ENCODE results near the gene VIM. TPM values are rescaled to one million over a fixed set of nuclear protein-coding genes. Genes with fewer than 3 reads are reported as not detected.
A peak's percentile ranks its signal among the peaks of the same experiment; 100 is the strongest.

Gene VIM
- total RNA-seq, 1 experiment from 2014 or later, result 7.2 TPM

DNA sequence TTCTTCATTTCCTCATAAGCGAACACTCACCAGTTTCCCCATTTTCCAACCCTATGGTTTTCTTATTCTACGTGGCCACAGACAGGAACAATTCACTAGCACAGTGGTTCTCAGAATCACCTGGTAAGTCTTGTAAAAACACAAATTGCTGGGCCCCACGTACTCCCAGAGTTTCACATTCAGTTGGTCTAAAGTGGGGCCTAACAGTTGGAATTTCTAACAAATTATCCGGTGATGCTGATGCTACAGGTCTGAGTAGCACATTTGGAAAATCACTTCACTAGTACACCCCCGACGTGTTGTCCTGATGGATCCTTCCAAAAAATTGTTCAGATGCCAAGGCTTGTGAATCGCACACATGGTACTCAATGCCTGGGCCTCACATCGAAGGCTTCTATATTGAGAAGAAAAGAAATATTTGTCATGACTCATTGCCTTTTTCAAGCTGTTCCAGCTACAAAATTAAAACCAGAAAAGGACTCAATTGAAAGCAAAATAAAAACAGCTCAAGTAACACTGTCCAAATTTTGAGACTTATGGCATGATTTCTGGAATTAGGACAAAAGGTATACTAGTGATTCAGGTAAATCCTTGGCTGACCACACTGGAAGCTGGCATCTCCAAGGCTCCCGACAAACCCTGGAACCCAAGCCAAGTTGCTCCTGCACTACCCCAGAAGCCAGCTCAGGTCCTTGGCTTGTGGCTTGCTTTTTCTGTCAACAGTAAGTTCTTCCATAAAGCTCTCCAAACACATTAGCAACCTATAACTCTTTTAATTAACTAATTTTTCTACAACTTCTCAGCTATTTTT lies 12.9 kb upstream of the VIM start:
- ChIA-PET POLR2A (interaction anchor here (0.7 to 1.2 kb wide), 3 partner anchors 9 to 323 kb away, joined by 3 to 6 read pairs (median 3); partner anchors contain the start of gene TRDMT1), CTCF (interaction anchor here (1.3 kb wide), 1 partner anchor 15 kb away, joined by 4 read pairs; no protein-coding TSS in a partner anchor), RAD21 (ENCODE audit: low non-redundant PET in 1 of 2, low total read pairs in 2 of 2, uncharacterized antibody in 2 of 2, unreplicated experiment in 2 of 2) (interaction anchor here in 1 of 2 experiments (1.2 kb wide), 1 partner anchor 15 kb away, joined by 3 read pairs; no protein-coding TSS in a partner anchor)
- H3K4me1 ChIP-seq (ENCODE audit: control insufficient read depth in 1 of 2, insufficient read depth in 2 of 2, low read length in 2 of 2), result peaks cover 24 to 35% of the 10 kb centered on the region in 2 experiments
- no peaks in the 10 kb centered on the region for H4K20me1 ChIP-seq (ENCODE audit: insufficient read depth)
- no peaks in the 10 kb centered on the region for H3K9me2 ChIP-seq (ENCODE audit: insufficient read depth)
- DNase-seq (ENCODE audit: low read depth, low spot score) (peak; percentile 83), ATAC-seq (peak; percentile 66)
- no peaks in the 10 kb centered on the region for H3K79me2 ChIP-seq (ENCODE audit: insufficient read depth, low read length)
- H3K27me3 ChIP-seq (ENCODE audit: insufficient read depth, low read length), result no peaks in the 10 kb centered on the region
- H3K9ac ChIP-seq (ENCODE audit: low read length), result peak overlapping the region; percentile 17
- no peaks in the 10 kb centered on the region for H3K9me3 ChIP-seq (ENCODE audit: control insufficient read depth in 1 of 2, insufficient read depth in 1 of 2, low read depth in 1 of 2, low read length in 2 of 2)
- no peaks in the 10 kb centered on the region for H3K36me3 ChIP-seq (ENCODE audit: control insufficient read depth in 1 of 2, insufficient read depth in 2 of 2, low read length in 2 of 2)
- H3K27ac ChIP-seq (ENCODE audit: low read depth, low read length), result peak overlapping the region; percentile 46
- intact Hi-C loops (cut with micrococcal nuclease), result no loop called here
- BruUV-seq (replicated peaks), result no TSS peak
- H3K4me2 ChIP-seq (ENCODE audit: low read length), result peak overlapping the region; percentile 51
- peak overlapping the region in 1 of 2 experiments; percentile 10; a peak in 1 of 4 replicates for H3K4me3 ChIP-seq (replicated peaks in 1 of 2; ENCODE audit: low read depth in 1 of 2, low read length in 2 of 2)
- H2AFZ ChIP-seq (ENCODE audit: low read depth, low read length, poor library complexity, severe bottlenecking), result peak overlapping the region; percentile 95
- TF ChIP-seq RAD21 (IDR thresholded peaks at IDR 0.05; ENCODE audit: low read depth) (0 out of 2 replicates have a peak, but pooled peaks have one; percentile 2), MAX (IDR thresholded peaks at IDR 0.05) (peak; percentile 94), JUND (IDR thresholded peaks at IDR 0.05) (peak; percentile 36), SRF (IDR thresholded peaks at IDR 0.05; ENCODE audit: low read depth) (peak; percentile 41; the same call in 1 of the 2 replicates), YY1 (IDR thresholded peaks at IDR 0.05; ENCODE audit: extremely low read depth, insufficient replicate concordance, low read depth, low read length) (no peak), CTCF (IDR thresholded peaks at IDR 0.05 in 2 of 3, conservative IDR thresholded peaks at IDR 0.05 in 1 of 3; ENCODE audit: borderline replicate concordance in 1 of 3, insufficient read depth in 1 of 3, low read depth in 2 of 3, low read length in 2 of 3) (no peak), CBX3 (IDR thresholded peaks at IDR 0.05; ENCODE audit: low read depth) (peak; percentile 74; the same call in 1 of the 2 replicates), SIN3A (IDR thresholded peaks at IDR 0.05; ENCODE audit: low read depth) (no peak; the same call in 1 of the 2 replicates), FOSL1 (IDR thresholded peaks at IDR 0.05; ENCODE audit: low read depth) (no peak; the same call in 1 of the 2 replicates), POLR2A (IDR thresholded peaks at IDR 0.05; ENCODE audit: borderline replicate concordance, extremely low read depth, insufficient read depth, insufficient read length) (no peak), ELF1 (IDR thresholded peaks at IDR 0.05; ENCODE audit: borderline replicate concordance, low read depth) (no peak; the same call in 1 of the 2 replicates), POLR2AphosphoS5 (IDR thresholded peaks at IDR 0.05; ENCODE audit: low read depth, low read length) (no peak), CEBPB (IDR thresholded peaks at IDR 0.05; ENCODE audit: low read depth) (no peak), EZH2phosphoT487 (IDR thresholded peaks at IDR 0.05; ENCODE audit: borderline replicate concordance) (no peak), ZBTB33 (IDR thresholded peaks at IDR 0.05; ENCODE audit: extremely low read depth, insufficient replicate concordance, low read length) (no peak), ATF3 (IDR thresholded peaks at IDR 0.05) (no peak), TCF7L2 (IDR thresholded peaks at IDR 0.05; ENCODE audit: borderline replicate concordance, extremely low read depth, insufficient read depth, insufficient read length) (no peak), EZH2 (IDR thresholded peaks at IDR 0.05) (no peak)

All from HCT116 (cell line).